Measurements from ENCODE around the gene CNOT6L. TPM values are rescaled to one million over a fixed set of nuclear protein-coding genes. Genes with fewer than 3 reads are reported as not detected.

CNOT6L gene
- total RNA-seq (ENCODE audit: low replicate concordance), result 8.0 and 8.9 TPM in 2 replicates

GRCh38 chr4:77818602-77819403 lies at the start of gene CNOT6L:
Gene CNOT6L (minus strand): TSS chr4:77819368. CDS start chr4:77819308, 60 bp downstream.

GRCh38 chr4:77862478-77863216 lies 43.5 kb upstream of the CNOT6L start, which contains the start of gene MRPL1:
Gene MRPL1 (plus strand): TSS chr4:77862830. CDS start chr4:77862849, 19 bp downstream.

Other genes starting within 250 kb of the CNOT6L start
- not detected in 2 replicates for gene CXCL13, start 213.5 kb downstream of the CNOT6L start, total RNA-seq (ENCODE audit: low replicate concordance)
- 16.7 and 25.6 TPM in 2 replicates for gene MRPL1, start 43.5 kb upstream of the CNOT6L start, total RNA-seq (ENCODE audit: low replicate concordance)
- 3.0 and 6.4 TPM in 2 replicates for gene FRAS1, start 238.0 kb upstream of the CNOT6L start, total RNA-seq (ENCODE audit: low replicate concordance)

Data from smooth muscle cell of the coronary artery (primary cell).